ENCODE data around the gene TAP2. TPM values are rescaled to one million over a fixed set of nuclear protein-coding genes. Genes with fewer than 3 reads are reported as not detected.

The TAP2 gene
- total and polyA plus RNA-seq, 2 of the 13 experiments (the other 11 are each of a cell fraction or from before 2014, with no cell fraction given): 10.3 to 17.6 TPM

- TF ChIP-seq HNF1B (CRISPR knock-in tag; IDR thresholded peaks at IDR 0.05) (no peak), ZNF34 (CRISPR knock-in tag; IDR thresholded peaks at IDR 0.05; ENCODE audit: borderline replicate concordance) (no peak), TP53 (CRISPR knock-in tag; conservative IDR thresholded peaks at IDR 0.05) (no peak), ZNF12 (CRISPR knock-in tag; IDR thresholded peaks at IDR 0.05) (no peak), ZNF646 (CRISPR knock-in tag; IDR thresholded peaks at IDR 0.05) (no peak), ZFAT (CRISPR knock-in tag; conservative IDR thresholded peaks at IDR 0.05) (no peak), ZZZ3 (CRISPR knock-in tag; IDR thresholded peaks at IDR 0.05; ENCODE audit: borderline replicate concordance) (no peak), PAWR (CRISPR knock-in tag; IDR thresholded peaks at IDR 0.05; ENCODE audit: borderline replicate concordance) (no peak), ZNF274 (CRISPR knock-in tag; IDR thresholded peaks at IDR 0.05) (peak; percentile 15; the same call in 1 of the 2 replicates), TOE1 (CRISPR knock-in tag; IDR thresholded peaks at IDR 0.05) (no peak), MXD3 (CRISPR knock-in tag; IDR thresholded peaks at IDR 0.05) (no peak), ZNF543 (CRISPR knock-in tag; IDR thresholded peaks at IDR 0.05) (peak; percentile 74), HNRNPUL1 (IDR thresholded peaks at IDR 0.05; ENCODE audit: low read depth, low read length) (no peak), ZNF326 (CRISPR knock-in tag; IDR thresholded peaks at IDR 0.05; ENCODE audit: borderline replicate concordance) (no peak), NPAS2 (CRISPR knock-in tag; IDR thresholded peaks at IDR 0.05; ENCODE audit: borderline replicate concordance) (no peak), ZNF234 (CRISPR knock-in tag; conservative IDR thresholded peaks at IDR 0.05) (no peak), BRCA1 (CRISPR knock-in tag; IDR thresholded peaks at IDR 0.05) (no peak), ZXDC (CRISPR knock-in tag; IDR thresholded peaks at IDR 0.05) (no peak), ZNF629 (CRISPR knock-in tag; conservative IDR thresholded peaks at IDR 0.05) (no peak)
Measured at GRCh38 chr6:32852844-32853540, 14.5 kb upstream of the TAP2 start (continued).
